ENCODE measurements around the gene PLEK. TPM values are rescaled to one million over a fixed set of nuclear protein-coding genes. Genes with fewer than 3 reads are reported as not detected.
A peak's percentile ranks its signal among the peaks of the same experiment; 100 is the strongest.

PLEK gene
- total and polyA plus RNA-seq, 9 of the 15 experiments (the other 6 are each of a cell fraction or from before 2014, with no cell fraction given), result 0.14 to 1.2 (median 0.36) TPM

- TF ChIP-seq, protein P1, sequence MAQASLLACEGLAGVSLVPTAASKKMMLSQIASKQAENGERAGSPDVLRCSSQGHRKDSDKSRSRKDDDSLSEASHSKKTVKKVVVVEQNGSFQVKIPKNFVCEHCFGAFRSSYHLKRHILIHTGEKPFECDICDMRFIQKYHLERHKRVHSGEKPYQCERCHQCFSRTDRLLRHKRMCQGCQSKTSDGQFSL (CRISPR knock-in tag; IDR thresholded peaks at IDR 0.05), result no peak
- TF ChIP-seq, protein P1 (tag; IDR thresholded peaks at IDR 0.05), result no peak
- TF ChIP-seq ATF7 (IDR thresholded peaks at IDR 0.05) (0 out of 2 replicates have a peak, but pooled peaks have one; percentile 16), THRAP3 (IDR thresholded peaks at IDR 0.05; ENCODE audit: borderline replicate concordance) (no peak), ZNF316 (IDR thresholded peaks at IDR 0.05) (no peak), ZBTB43 (CRISPR knock-in tag; IDR thresholded peaks at IDR 0.05) (no peak), SRSF7 (optimal IDR thresholded peaks at IDR 0.05; ENCODE audit: low read depth, low read length) (no peak), NFRKB (IDR thresholded peaks at IDR 0.05; ENCODE audit: low read depth) (no peak), ZNF592 (IDR thresholded peaks at IDR 0.05) (no peak), ZNF175 (CRISPR knock-in tag; IDR thresholded peaks at IDR 0.05; ENCODE audit: low read depth) (peak; percentile 70; the same call in 1 of the 2 replicates), MYC (IDR thresholded peaks at IDR 0.05; ENCODE audit: low read depth, low read length) (0 out of 2 replicates have a peak, but pooled peaks have one; percentile 21), MYC (CRISPR knock-in tag; IDR thresholded peaks at IDR 0.05; ENCODE audit: borderline replicate concordance, low read depth) (no peak), EHMT2 (IDR thresholded peaks at IDR 0.05) (no peak), PBX2 (CRISPR knock-in tag; IDR thresholded peaks at IDR 0.05; ENCODE audit: low read depth) (no peak), PBX2 (tag; conservative IDR thresholded peaks at IDR 0.05; ENCODE audit: low read depth) (0 out of 2 replicates have a peak, but pooled peaks have one; percentile 5), SMARCA4 (IDR thresholded peaks at IDR 0.05) (no peak), ELF4 (CRISPR knock-in tag; IDR thresholded peaks at IDR 0.05) (no peak), ZFPM2 (CRISPR knock-in tag; IDR thresholded peaks at IDR 0.05) (no peak), MEIS2 (IDR thresholded peaks at IDR 0.05; ENCODE audit: partially characterized antibody) (peak; percentile 11), PKNOX1 (IDR thresholded peaks at IDR 0.05) (peak; percentile 45)
These were observed 26.0 kb downstream of the PLEK start (continued) for GRCh38 chr2:68391099-68391498.
